HG02678 (cell line): ENCODE results near the gene C6orf141.
"Not testable (repeated sequence)": the region's sequence is repeated elsewhere in the genome, so short reads cannot be mapped to it uniquely, and the experiment has no call there.

Experiments
- ATAC-seq: cut with Tn5 transposase; IDR thresholded peaks from one replicate; pipeline ENCODE4 v1.9.1; 2021; ENCODE audit warnings: mild to moderate bottlenecking, moderate library complexity; ENCODE audit not compliant: unreplicated experiment

Gene C6orf141

DNA sequence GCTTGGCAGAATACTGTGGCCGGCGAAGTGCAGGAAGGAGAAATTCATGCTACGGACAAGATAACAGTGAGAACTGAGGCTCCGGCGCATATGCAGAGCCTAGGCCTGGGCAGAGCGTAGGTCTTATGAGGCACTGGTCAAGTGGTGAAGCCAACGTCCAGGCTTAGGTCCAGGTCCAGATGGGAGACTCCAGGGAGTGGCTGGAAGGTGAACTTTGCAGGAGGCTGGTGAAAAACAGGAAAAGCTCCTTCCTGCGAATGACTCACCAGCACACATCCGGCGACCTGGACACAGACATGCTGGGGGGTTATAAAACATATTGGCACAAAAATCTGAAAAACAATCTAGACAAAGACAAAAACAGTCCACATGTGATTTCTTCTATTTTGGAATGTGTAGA is 15.4 kb downstream of the C6orf141 start:
- ATAC-seq = no peak

DNA sequence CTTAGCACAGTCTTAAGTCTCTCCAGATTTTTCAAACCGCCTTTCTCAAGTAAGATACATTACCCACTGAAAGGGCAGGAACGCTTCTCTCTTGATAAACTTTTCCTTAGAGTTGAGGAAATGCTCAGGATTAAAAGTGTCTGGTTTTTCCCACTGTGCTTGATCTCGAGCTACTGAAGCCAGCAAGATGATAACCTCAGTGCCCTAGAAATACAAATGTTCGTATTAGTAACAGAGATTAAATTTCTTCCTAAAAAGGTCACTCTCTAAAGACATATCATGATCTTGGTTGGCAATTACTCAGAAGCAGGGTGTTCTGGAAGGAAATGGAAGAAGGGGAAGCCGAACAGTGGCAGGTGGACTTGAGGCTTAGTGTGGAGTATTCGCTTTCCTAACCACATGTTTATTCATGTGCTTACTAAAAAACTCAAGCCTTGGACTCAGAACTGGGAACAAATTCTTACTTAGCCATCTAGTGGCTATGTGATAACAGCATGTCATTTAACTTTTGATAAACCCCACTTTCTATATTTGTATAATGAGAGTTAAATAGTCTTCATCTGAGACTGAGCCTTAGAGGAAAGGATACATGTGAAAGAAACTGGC is 20.1 kb downstream of the C6orf141 start:
- no peak for ATAC-seq

DNA sequence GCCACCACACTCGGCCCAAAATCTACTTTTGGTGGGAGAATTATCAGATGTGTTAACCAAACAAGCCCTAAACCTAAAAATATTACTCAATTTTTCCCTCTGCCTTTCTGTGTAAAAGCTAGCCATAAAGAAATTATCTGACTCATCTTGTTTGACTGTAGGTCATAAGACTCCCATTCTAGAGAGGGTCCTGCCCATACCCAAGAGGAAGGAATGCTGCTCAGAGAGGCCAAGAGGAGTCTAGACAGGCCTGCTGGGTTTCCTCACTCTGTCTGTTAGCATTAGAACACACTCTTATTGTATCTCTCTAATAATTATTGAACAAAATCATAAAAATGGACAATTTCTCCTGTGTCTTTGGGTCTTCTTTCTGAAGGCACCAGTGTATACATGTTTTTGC is 26.1 kb downstream of the C6orf141 start:
- no peak for ATAC-seq

DNA sequence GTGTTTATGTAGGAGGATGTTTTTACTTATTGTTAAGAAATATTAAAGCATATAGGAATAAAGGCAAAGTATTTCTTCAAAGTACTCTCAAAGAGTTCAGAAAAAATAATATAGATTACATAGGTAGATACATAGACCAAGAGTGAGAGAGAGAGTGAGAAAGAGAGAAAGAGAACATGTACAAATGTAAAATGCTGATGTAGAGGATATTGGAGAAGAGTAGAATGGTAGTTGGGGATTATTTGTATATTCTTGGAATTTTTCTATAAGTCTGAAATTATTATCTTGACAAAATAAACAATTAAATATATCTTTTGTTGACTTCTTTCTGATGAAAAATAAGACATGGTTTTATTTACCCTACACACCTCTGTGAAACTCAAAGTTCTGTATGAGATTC is 29.2 kb downstream of the C6orf141 start:
- no peak for ATAC-seq

DNA sequence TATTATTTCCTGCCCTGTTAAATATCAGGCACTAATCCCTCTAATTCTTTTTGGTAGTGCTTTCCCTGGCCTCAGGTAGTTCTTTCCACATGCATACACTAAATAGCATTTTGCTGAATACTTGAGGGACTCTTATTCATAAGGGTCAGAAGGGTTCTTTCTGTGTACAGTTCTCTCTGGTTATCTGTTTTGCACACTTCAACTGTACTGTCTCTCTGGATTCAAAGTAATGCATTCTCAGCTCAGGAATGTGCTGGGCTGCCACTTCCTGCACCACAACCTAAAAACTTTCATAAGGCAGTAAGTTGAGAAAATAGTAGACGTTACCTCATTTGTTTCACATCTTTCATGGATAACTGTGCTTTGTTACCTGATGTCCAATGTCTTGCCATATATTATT is 32.1 kb downstream of the C6orf141 start:
- no peak for ATAC-seq

DNA sequence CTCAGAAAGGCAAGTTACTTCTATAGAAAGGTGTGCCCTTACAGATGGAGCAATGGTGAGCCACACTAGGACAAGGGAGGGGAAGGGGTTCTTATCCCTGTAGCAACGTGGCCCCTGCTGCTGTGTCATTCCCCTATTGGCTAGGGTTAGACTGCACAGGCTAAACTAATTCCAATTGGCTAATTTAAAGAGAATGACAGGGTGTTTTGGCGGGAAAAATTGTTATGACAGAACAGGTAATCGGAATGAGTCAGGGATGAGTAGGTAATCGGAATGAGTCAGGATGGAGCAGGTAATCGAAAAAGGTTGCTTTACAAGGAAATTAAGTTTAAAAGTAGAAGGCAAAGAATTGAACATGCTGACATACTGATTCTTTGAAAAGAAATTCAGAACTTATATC is 36.8 kb downstream of the C6orf141 start:
- not testable (repeated sequence) for ATAC-seq
